PC-3 (cell line): ENCODE results near the gene KRTAP10-5.

Experiments used
- EZH2 ChIP-seq: fragments of 300-600 bp; sonication (generic); IDR thresholded peaks from one replicate; pipeline ENCODE4 v1.6.1; 2017; ENCODE audit warnings: antibody characterized with exemption, mild to moderate bottlenecking, low read length; ENCODE audit not compliant: unreplicated experiment
- TF ChIP-seq, protein P1 (sequence below): fragments of 300-600 bp; sonication (generic); conservative IDR thresholded peaks from 2 replicates; pipeline ENCODE4 v1.5.1; 2017; ENCODE audit warnings: antibody characterized with exemption, low read depth, mild to moderate bottlenecking, low read length

GRCh38 chr21:44618504-44618903, 38.1 kb upstream of the KRTAP10-5 start:
- no peak for TF ChIP-seq EZH2
- TF ChIP-seq, protein P1, sequence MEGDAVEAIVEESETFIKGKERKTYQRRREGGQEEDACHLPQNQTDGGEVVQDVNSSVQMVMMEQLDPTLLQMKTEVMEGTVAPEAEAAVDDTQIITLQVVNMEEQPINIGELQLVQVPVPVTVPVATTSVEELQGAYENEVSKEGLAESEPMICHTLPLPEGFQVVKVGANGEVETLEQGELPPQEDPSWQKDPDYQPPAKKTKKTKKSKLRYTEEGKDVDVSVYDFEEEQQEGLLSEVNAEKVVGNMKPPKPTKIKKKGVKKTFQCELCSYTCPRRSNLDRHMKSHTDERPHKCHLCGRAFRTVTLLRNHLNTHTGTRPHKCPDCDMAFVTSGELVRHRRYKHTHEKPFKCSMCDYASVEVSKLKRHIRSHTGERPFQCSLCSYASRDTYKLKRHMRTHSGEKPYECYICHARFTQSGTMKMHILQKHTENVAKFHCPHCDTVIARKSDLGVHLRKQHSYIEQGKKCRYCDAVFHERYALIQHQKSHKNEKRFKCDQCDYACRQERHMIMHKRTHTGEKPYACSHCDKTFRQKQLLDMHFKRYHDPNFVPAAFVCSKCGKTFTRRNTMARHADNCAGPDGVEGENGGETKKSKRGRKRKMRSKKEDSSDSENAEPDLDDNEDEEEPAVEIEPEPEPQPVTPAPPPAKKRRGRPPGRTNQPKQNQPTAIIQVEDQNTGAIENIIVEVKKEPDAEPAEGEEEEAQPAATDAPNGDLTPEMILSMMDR: peak; percentile 47
